Measurements from ENCODE around the gene RYR3. TPM values are rescaled to one million over a fixed set of nuclear protein-coding genes. Genes with fewer than 3 reads are reported as not detected.

RYR3 gene
- total and polyA plus RNA-seq, 10 of the 15 experiments (the other 5 are each of a cell fraction or from before 2014, with no cell fraction given): under 0.01 to 0.44 (median 0.16) TPM; not detected in 5

DNA sequence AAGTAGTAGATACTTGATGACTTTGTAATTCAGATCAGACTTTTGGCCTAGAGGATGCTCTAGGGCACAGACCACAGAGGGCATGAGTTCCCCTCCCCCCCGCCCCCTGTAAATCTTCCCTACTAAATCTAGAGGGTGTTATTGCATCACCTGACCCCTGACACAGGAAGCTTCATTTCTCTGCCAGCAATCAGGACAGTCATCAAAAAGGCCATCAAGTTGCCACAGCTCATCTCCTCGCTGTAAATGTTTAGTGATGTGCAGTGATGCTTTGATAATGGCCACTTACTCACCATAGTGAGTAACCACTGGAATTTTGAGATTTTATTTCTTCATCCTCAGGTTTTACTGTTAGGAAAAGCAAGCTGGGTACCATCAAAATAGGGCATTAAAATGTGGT is 368.3 kb downstream of the RYR3 start (continued):
- TF ChIP-seq, protein P1, sequence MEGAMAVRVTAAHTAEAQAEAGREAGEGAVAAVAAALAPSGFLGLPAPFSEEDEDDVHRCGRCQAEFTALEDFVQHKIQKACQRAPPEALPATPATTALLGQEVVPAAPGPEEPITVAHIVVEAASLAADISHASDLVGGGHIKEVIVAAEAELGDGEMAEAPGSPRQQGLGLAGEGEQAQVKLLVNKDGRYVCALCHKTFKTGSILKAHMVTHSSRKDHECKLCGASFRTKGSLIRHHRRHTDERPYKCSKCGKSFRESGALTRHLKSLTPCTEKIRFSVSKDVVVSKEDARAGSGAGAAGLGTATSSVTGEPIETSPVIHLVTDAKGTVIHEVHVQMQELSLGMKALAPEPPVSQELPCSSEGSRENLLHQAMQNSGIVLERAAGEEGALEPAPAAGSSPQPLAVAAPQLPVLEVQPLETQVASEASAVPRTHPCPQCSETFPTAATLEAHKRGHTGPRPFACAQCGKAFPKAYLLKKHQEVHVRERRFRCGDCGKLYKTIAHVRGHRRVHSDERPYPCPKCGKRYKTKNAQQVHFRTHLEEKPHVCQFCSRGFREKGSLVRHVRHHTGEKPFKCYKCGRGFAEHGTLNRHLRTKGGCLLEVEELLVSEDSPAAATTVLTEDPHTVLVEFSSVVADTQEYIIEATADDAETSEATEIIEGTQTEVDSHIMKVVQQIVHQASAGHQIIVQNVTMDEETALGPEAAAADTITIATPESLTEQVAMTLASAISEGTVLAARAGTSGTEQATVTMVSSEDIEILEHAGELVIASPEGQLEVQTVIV (IDR thresholded peaks at IDR 0.05; ENCODE audit: borderline replicate concordance, partially characterized antibody): no peak

DNA sequence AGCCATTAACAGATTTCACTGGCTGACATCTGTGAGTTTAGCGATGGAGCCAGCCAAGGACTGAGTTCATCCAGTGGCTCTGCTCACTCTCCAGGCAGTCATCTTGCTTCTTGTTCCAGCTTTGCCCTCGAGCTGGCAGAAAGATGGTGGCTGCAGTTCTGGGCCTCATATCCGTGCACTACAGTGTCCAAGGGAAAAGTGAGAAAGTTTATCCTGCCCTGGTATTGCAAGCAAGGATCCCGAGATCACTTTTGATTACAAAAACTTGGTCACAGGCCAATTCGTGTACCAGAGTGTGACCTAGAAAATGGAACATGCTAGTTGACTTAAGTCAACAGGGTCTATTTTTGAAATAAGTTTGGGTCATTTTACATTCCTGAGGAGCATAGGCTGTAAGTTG is 369.6 kb downstream of the RYR3 start:
- FAIRE-seq: no peak
- no peaks in the 10 kb centered on the region for H3K36me3 ChIP-seq (ENCODE audit: control insufficient read depth in 2 of 2, insufficient read depth in 2 of 2, low read length in 1 of 2)
- H3K27me3 ChIP-seq (replicated peaks in 1 of 2; ENCODE audit: control insufficient read depth in 2 of 2, insufficient read depth in 2 of 2, low read length in 1 of 2): no peaks in the 10 kb centered on the region; a peak in 3 of 4 replicates
- CTCF ChIA-PET: interaction anchor here (1.3 to 2.3 kb wide), 3 partner anchors 20 to 388 kb away, joined by 3 to 9 read pairs (median 3); no protein-coding TSS in a partner anchor
- POLR2A ChIA-PET: no interaction called here
- DNase-seq (ENCODE audit: low read depth, low spot score): no peak
- H3K4me1 ChIP-seq (ENCODE audit: control insufficient read depth, insufficient read depth, low read length): no peaks in the 10 kb centered on the region
- no peaks in the 10 kb centered on the region for H3K79me2 ChIP-seq (ENCODE audit: control insufficient read depth, insufficient read depth, low read length)
- H2AFZ ChIP-seq (ENCODE audit: control insufficient read depth, low read depth, low read length): no peak overlapping the region
- 0% methylated on average over 5 of the region's 5 CpGs for WGBS (ENCODE audit: insufficient coverage, insufficient replicate concordance, low lambda C conversion rate, missing lambda C conversion rate)
- intact Hi-C loops (cut with micrococcal nuclease; ENCODE audit: unreplicated experiment) (no loop called here), in situ Hi-C loops (cut with MboI) (no loop called here)
- no TSS peak for BruUV-seq (replicated peaks)
- H3K27ac ChIP-seq (ENCODE audit: control insufficient read depth, insufficient read depth): no peak overlapping the region
- H3K9ac ChIP-seq (ENCODE audit: control insufficient read depth, insufficient read depth, low read length): no peak overlapping the region
- no peaks in the 10 kb centered on the region for H3K9me3 ChIP-seq (replicated peaks; ENCODE audit: control insufficient read depth, insufficient read depth, low read length)
- H4K20me1 ChIP-seq (ENCODE audit: control insufficient read depth, insufficient read depth): no peaks in the 10 kb centered on the region
- SMC1A ChIA-PET (ENCODE audit: uncharacterized antibody, unreplicated experiment): interaction anchor here (0.9 to 1.1 kb wide), 2 partner anchors 20 to 387 kb away, joined by 3 to 4 read pairs; no protein-coding TSS in a partner anchor
- no peak overlapping the region for H3K4me2 ChIP-seq (ENCODE audit: control insufficient read depth, insufficient read depth)
- ATAC-seq: no peak
- no peak overlapping the region for H3K4me3 ChIP-seq
- RAD21 ChIA-PET (ENCODE audit: unreplicated experiment): no interaction called here
- TF ChIP-seq POU2F2 (IDR thresholded peaks at IDR 0.05; ENCODE audit: borderline replicate concordance, low read depth, low read length) (no peak), RBBP5 (conservative IDR thresholded peaks at IDR 0.05) (no peak), POLR2AphosphoS5 (IDR thresholded peaks at IDR 0.05; ENCODE audit: low read length) (no peak), KLF5 (IDR thresholded peaks at IDR 0.05; ENCODE audit: partially characterized antibody) (no peak), BHLHE40 (IDR thresholded peaks at IDR 0.05; ENCODE audit: borderline replicate concordance in 1 of 2, low read depth in 2 of 2, low read length in 1 of 2) (no peak), GATAD2B (conservative IDR thresholded peaks at IDR 0.05; ENCODE audit: low read depth) (no peak), CHD4 (IDR thresholded peaks at IDR 0.05) (no peak), TARDBP (IDR thresholded peaks at IDR 0.05; ENCODE audit: borderline replicate concordance) (no peak), SRF (IDR thresholded peaks at IDR 0.05; ENCODE audit: low read depth in 2 of 2, low read length in 2 of 2) (no peak), RAD51 (IDR thresholded peaks at IDR 0.05) (no peak), NFXL1 (IDR thresholded peaks at IDR 0.05; ENCODE audit: borderline replicate concordance) (no peak)
- TF ChIP-seq, protein P2, sequence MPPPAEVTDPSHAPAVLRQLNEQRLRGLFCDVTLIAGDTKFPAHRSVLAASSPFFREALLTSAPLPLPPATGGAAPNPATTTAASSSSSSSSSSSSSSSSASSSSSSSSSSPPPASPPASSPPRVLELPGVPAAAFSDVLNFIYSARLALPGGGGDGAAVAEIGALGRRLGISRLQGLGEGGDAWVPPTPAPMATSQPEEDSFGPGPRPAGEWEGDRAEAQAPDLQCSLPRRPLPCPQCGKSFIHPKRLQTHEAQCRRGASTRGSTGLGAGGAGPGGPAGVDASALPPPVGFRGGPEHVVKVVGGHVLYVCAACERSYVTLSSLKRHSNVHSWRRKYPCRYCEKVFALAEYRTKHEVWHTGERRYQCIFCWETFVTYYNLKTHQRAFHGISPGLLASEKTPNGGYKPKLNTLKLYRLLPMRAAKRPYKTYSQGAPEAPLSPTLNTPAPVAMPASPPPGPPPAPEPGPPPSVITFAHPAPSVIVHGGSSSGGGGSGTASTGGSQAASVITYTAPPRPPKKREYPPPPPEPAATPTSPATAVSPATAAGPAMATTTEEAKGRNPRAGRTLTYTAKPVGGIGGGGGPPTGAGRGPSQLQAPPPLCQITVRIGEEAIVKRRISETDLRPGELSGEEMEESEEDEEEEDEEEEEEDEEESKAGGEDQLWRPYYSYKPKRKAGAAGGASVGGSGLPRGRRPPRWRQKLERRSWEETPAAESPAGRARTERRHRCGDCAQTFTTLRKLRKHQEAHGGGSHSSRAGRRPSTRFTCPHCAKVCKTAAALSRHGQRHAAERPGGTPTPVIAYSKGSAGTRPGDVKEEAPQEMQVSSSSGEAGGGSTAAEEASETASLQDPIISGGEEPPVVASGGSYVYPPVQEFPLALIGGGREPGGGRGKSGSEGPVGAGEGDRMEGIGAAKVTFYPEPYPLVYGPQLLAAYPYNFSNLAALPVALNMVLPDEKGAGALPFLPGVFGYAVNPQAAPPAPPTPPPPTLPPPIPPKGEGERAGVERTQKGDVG (CRISPR knock-in tag; IDR thresholded peaks at IDR 0.05): no peak
- TF ChIP-seq, protein P3, sequence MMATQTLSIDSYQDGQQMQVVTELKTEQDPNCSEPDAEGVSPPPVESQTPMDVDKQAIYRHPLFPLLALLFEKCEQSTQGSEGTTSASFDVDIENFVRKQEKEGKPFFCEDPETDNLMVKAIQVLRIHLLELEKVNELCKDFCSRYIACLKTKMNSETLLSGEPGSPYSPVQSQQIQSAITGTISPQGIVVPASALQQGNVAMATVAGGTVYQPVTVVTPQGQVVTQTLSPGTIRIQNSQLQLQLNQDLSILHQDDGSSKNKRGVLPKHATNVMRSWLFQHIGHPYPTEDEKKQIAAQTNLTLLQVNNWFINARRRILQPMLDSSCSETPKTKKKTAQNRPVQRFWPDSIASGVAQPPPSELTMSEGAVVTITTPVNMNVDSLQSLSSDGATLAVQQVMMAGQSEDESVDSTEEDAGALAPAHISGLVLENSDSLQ (IDR thresholded peaks at IDR 0.05): no peak
- TF ChIP-seq, protein P4, sequence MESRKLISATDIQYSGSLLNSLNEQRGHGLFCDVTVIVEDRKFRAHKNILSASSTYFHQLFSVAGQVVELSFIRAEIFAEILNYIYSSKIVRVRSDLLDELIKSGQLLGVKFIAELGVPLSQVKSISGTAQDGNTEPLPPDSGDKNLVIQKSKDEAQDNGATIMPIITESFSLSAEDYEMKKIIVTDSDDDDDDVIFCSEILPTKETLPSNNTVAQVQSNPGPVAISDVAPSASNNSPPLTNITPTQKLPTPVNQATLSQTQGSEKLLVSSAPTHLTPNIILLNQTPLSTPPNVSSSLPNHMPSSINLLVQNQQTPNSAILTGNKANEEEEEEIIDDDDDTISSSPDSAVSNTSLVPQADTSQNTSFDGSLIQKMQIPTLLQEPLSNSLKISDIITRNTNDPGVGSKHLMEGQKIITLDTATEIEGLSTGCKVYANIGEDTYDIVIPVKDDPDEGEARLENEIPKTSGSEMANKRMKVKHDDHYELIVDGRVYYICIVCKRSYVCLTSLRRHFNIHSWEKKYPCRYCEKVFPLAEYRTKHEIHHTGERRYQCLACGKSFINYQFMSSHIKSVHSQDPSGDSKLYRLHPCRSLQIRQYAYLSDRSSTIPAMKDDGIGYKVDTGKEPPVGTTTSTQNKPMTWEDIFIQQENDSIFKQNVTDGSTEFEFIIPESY (IDR thresholded peaks at IDR 0.05): no peak
